GM20000 (cell line): ENCODE measurements around the gene HOXB1.
"Not testable (repeated sequence)": the region's sequence is repeated elsewhere in the genome, so short reads cannot be mapped to it uniquely, and the experiment has no call there.

Experiments used
- DNase-seq: peaks from one replicate; pipeline ENCODE4 v3.0.0; 2012; ENCODE audit warnings: low spot score
- TF ChIP-seq, protein P1 (sequence below): IDR thresholded peaks from 2 replicates; pipeline ENCODE4 v1.5.1; 2012; ENCODE audit warnings: mild to moderate bottlenecking, control low read depth; ENCODE audit errors: extremely low read depth, missing control alignments

HOXB1 gene

DNA sequence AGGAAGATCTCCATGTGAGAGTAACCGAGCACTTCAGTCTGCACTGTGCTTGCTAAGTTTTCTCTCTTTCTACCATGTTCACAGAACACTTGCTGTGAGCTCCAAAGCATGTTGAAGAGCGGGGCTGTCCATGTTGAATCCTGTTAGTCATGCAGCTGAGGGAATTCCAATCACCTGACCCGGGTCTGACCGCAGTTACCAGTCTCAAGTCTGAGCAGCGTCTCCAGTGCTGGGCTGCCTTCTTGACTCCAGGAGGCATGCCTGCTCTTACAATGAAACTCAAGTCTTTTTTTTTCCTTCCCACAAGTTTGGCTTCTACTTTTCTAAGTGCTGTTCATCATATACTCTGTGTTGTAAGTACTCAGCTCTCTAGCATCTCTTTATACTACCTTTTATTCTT lies 44.3 kb downstream of the HOXB1 start:
- DNase-seq: no peak
- TF ChIP-seq, protein P1, sequence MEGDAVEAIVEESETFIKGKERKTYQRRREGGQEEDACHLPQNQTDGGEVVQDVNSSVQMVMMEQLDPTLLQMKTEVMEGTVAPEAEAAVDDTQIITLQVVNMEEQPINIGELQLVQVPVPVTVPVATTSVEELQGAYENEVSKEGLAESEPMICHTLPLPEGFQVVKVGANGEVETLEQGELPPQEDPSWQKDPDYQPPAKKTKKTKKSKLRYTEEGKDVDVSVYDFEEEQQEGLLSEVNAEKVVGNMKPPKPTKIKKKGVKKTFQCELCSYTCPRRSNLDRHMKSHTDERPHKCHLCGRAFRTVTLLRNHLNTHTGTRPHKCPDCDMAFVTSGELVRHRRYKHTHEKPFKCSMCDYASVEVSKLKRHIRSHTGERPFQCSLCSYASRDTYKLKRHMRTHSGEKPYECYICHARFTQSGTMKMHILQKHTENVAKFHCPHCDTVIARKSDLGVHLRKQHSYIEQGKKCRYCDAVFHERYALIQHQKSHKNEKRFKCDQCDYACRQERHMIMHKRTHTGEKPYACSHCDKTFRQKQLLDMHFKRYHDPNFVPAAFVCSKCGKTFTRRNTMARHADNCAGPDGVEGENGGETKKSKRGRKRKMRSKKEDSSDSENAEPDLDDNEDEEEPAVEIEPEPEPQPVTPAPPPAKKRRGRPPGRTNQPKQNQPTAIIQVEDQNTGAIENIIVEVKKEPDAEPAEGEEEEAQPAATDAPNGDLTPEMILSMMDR: no peak

DNA sequence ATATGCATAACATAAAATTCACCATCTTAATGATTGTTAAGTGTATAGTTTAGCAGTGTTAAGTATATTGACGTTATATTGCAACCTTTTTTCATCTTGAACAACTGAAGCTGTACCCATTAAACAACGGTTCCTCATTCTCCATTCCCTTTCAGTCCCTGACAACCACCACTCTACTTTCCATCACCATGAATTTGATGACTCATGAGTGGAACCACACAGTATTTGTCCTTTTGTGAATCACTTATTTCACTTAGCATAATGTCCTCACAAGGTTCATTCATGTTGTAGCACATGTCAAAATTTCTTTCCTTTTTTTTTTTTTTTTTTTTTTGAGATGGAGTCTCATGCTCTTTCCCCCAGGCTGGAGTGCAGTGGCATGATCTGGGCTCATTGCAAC lies 46.0 kb downstream of the HOXB1 start:
- DNase-seq: no peak
- TF ChIP-seq, protein P1: no peak

DNA sequence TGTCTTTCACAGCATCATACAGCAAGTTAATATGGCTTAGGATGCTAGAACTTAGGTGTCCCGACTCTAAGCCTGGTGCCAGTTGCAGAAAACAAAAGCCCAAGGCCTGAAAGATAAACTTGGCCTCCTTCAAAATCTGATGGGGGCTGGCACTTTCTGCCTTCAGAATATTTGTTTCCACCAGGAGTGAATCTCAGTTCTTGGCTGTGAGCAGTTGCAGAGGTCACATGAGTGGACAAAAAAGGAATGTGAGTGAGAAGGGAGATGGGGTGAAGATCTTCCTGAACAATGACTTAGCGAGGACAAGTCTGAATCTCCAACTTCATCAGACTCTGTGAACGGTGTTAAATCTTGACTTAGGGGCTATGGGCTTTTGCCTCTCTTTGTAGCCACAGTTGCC lies 46.6 kb downstream of the HOXB1 start:
- TF ChIP-seq, protein P1: no peak
- no peak for DNase-seq

DNA sequence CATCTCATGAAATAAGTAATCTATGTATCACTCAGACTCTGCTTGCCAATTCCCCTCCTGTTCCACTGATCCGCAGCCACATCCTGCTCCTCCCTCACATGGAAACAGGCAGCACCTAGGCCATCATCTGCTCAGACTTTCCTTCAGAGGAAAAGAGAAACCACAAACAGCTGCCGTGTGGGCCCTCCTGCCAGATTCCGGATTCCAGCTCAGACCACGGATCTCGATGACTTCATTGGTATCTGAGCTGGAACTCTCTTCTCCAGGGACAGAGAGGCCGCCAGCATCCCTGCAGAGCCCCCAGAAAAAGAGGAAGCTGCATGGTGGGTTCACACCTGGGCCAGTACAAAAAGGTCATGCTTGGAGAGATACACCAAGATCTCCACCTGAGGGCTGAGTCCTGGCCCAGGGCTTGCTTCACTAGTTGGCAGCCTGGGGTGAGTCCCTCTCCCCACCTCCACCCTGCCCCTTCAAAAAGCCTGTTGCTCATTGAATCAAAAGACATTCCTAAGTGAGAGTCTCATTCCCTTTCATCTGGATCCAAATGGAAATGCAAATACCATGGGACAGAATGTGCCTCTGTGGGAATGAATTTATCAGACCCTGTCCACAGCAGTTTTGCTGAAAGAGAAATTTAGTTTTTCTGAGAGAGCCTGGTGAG lies 47.2 kb downstream of the HOXB1 start:
- DNase-seq: no peak
- TF ChIP-seq, protein P1: no peak

DNA sequence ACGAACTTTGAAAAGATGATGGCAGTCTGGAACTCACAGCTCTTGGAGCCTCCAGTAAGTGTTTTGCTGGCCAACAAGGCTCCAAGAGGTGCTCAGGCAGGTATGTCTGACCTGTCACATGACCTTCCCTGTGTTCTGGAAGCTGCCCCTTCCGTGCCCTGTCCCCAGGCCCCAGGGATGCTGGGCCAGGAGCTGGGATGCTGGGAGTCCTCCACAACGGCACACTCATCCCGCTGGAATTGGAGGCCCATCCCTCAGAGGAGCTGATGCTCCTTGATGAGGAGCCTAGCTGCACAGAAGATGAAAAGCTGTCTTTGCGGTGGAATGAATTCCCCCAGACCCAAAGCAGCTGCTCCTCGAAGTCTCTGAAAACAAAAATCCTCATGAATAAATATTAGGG lies 47.8 kb downstream of the HOXB1 start:
- TF ChIP-seq, protein P1: no peak
- DNase-seq: no peak

DNA sequence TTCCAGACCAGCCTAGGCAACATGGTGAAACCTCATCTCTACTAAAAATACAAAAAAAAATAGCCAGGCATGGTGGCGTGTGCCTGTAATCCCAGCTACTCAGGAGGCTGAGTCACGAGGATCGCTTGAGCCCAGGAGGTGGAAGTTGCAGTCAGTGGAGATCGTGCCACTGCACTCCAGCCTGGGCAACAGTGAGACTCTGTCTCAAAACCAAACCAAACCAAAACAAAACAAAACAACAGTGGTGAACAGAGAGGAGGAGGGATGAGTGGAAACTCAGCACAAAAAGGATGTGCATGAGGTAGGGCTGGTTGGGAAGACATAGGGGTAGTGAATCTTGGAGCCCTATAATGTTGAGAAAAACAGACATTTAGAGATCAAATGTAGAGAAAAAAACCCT lies 48.5 kb downstream of the HOXB1 start:
- DNase-seq: not testable (repeated sequence)

DNA sequence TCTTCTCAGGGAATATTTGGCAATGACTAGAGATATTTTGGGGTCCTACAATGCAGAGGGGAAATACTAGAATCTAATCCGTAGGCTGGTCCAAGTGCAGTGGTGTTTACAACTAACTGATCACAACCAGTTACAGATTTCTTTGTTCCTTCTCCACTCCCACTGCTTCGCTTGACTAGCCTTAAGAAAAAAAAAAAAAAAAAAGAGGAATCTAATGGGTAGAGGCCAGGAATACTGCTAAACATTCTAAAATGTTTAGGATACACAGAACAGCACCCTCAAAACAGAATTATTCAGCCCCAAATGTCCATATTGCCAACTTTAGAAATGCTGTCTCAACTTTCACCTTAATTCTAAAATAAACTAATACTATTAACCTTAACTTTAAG lies 51.8 kb downstream of the HOXB1 start:
- TF ChIP-seq, protein P1: no peak
- no peak for DNase-seq
